GM18868 (cell line): Measurements from ENCODE around the gene HNRNPC.
"Not testable (repeated sequence)": the region's sequence is repeated elsewhere in the genome, so short reads cannot be mapped to it uniquely, and the experiment has no call there.

Experiments used
- ATAC-seq: cut with Tn5 transposase; IDR thresholded peaks from one replicate; pipeline ENCODE4 v1.9.1; 2021; ENCODE audit warnings: mild to moderate bottlenecking, moderate library complexity; ENCODE audit not compliant: unreplicated experiment

The HNRNPC gene

DNA sequence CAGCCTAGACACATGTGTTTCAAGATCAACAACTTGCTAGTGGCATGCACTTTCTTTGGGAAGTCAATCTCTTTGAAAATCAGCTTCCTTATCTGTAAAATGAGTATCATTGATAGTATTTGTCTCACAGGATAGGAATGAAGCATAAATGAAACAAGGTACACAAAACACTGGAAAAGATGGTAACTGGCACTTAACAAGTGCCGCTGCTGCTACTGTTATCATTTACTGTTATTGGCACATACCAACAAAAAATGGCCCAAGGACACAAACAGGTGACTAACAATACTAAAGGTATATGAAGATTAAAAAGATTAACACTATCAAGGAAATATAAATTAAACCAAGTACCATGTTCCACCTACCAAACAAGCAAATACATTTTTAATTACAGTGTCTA lies 20.9 kb downstream of the HNRNPC start:
- no peak for ATAC-seq

DNA sequence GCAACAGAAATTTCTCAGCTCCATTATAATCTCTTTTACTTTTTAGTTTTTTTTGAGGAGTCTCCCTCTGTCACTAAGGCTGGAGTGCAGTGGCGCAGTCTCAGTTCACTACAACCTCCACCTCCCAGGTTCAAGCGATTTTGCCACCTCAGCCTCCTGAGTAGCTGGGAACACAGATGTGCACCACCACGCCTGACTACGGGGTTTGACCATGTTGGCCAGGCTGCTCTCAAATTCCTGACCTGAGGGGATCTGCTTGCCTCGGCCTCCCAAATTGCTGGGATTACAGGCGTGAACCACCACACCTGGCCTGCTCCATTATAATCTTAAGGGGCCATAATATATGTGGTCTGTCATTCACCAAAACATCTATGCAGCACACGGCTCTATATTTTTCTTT lies 23.4 kb downstream of the HNRNPC start:
- no peak for ATAC-seq

GRCh38 chr14:21244544-21244943 lies 24.7 kb downstream of the HNRNPC start:
- ATAC-seq, result no peak

GRCh38 chr14:21241218-21241819 lies 27.9 kb downstream of the HNRNPC start:
- ATAC-seq, result no peak

- ATAC-seq, result no peak
Measured at GRCh38 chr14:21240417-21240816, 28.8 kb downstream of the HNRNPC start.

GRCh38 chr14:21238823-21239518 lies 30.3 kb downstream of the HNRNPC start:
- ATAC-seq, result no peak

DNA sequence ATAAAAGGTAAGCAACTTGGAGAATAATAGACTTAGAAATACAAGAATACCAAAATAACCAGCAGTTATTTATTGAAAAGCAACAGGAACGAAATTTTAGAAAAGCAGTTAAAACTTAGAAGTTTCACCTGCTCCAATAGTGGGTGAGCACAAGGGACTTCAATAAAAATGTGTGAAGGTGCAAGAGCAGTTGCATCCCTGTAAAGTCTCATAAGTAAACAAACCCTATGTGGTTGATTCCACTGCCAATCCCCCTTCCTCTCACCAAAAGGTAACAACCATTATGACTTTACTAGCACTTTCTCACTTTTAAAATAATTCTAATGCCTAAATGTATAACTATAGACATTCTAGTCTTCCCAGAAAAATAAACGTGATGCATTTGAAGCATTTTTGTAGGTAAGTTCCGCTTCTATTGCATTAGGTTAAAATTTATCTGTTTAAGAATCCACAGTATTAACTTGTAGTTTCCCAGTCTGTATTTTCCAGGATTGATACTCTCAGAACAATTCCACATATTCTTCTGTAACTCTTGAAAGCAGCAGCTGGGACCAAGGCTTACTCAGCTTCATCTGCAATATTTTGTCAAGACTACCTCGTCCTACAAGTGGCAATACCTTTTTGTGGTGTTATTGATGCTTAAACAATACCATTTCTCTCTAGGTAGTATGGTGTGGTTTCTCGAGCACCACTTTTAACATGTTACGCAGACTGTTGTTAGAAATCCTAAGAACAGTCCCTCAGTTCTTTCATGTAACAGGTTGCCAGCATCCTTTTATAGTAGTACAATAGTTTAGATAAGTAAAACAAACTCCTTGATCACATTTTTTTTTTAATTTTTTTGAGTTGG lies 32.1 kb downstream of the HNRNPC start:
- ATAC-seq, result no peak

DNA sequence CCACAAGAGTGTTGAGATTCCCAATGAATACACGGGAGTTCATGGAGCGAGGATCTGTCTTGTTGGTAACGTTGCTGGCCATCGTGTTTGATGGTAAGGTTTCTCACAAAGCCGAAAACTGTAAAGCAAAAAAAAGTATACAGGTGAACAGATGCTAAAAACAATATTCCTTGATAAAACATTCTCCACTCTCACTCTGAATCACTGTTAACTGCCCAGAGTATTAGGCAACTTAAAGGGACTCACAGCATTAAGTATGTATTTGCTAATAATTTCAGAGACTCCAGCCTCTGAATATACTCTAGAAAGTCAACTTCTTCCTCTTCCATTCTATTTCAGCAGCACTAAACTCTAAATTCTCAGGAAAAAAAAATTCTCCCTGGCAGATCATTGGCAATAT lies 35.1 kb downstream of the HNRNPC start:
- ATAC-seq, result no peak

- no peak for ATAC-seq
Measured at GRCh38 chr14:21233457-21234076, 35.7 kb downstream of the HNRNPC start.

DNA sequence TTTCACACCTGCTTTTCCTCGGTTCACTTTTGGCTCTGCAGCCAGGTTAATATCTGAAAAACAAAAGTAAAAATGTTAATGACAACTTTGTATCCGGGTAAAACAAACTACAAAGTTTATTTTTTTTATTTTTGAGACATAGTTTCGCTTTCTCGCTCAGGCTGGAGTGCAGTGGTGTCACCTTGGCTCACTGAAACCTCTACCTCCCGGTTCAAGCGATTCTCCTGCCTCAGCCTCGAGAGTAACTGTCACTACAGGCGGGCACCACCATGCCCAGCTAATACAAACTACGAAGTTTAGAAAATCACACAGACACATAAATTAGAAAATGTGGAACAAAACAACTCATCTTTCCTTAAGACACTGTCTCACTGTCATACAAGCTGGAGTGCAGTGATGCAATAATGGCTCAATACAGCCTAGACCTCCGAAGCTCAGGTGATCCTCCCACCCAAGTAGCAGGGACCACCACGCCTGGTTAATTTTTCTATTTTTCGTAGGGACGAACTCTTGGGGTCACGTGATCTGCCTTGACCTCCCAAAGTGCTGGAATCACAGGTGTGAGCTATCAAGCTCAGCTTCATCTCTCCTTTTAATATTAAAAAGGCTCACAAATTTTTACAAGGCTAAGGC lies 38.1 kb downstream of the HNRNPC start:
- no peak for ATAC-seq

DNA sequence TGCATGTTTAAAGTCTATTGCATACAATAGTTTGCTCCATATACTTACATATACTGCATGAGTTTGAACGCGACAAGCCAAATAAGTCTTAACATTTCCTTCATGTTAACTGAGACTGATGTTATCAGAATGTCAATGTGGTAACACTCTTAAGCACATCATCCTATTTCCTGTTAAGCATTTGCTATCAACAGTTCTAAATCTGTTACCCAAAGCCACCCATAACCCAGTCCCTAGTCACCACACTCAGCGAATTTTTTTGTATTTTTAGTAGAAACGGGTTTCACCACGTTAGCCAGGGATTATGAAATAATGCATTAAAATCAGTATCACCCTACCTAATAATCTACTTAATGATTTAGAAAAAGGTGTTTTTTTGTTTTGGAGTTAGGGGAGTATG lies 39.4 kb downstream of the HNRNPC start:
- no peak for ATAC-seq

DNA sequence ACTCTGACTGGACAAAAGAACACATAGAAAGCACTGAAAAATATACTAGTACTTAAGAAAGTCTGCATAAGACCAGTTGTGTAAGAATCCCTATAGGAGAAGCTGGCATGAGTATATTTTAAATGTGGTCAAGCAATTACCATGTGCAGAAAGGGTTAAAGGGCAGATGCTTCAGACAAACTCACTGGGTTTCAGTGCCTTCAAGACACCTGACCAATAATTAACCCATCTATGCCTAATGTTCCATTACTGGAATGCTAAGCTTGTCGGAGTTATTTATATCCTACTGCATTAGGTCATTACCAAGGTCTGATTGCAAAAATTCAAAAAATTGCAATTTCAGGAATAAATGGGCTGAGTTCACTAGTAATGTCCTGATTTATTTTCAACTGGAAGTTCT lies 41.3 kb downstream of the HNRNPC start:
- no peak for ATAC-seq

DNA sequence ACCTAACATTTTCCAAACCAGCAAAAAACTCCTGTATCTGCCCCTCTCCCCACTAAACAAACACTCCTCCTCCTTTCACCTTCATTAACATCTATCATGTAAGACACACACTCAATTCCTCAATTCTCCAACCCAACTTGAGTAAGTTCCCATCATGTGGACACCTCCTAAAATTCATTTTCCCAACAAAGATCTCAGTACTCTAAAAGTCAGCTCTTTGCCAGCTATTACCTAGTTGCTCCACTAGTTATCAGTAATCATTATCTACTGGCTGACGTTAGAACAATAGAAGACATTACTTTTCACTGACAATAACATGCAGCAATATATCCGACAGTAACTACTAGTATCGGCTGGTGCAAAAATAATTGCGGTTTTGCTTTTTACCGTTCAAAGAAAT lies 42.1 kb downstream of the HNRNPC start:
- no peak for ATAC-seq

DNA sequence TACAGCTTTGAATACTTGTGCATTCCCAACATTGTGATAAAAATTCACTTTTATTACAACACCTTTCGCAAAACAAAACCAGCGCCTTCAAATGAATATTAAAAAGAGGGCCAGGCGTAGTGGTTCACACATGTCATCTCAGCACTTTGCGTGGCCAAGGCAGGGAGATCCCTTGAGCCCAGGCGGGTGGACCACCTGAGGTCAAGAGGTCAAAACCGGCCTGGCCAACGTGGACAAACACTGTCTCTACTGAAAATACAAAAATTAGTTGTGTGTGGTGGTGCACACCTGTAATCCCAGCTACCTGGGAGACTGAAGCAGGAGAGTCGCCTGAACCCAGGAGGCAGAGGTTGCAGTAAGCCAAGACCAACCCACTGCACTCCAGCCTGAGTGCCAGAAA lies 42.8 kb downstream of the HNRNPC start:
- ATAC-seq, result no peak

GRCh38 chr14:21225164-21225563 lies 44.1 kb downstream of the HNRNPC start:
- not testable (repeated sequence) for ATAC-seq

DNA sequence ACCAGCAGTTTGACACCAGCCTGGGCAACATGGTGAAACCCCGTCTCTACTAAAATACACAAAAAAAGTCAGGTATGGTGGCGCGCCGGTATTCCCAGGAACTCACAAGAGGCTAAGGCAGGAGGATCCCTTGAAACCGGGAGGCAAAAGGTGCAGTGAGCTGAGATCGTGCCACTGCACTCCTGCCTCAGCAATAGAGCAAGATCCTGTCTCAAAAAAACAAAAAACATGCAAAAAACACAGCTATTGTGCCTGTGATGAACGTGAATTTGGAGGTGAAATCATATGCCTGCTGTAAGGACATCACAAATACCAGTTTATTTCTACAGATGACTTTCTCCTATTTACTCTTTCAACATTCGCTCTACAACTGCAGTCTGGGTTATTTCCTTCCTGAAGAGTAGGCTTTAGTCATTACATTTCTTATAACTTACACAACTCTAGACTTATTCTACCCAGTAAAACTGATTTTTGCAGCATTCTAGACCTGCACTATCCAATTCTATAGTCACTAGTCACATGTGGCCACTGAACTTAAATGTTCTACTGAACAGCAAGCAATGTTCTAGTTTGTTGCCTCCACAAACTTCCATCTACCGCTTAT lies 48.3 kb downstream of the HNRNPC start:
- ATAC-seq, result no peak

- no peak for ATAC-seq
Measured at GRCh38 chr14:21219561-21220111, 49.6 kb downstream of the HNRNPC start.

DNA sequence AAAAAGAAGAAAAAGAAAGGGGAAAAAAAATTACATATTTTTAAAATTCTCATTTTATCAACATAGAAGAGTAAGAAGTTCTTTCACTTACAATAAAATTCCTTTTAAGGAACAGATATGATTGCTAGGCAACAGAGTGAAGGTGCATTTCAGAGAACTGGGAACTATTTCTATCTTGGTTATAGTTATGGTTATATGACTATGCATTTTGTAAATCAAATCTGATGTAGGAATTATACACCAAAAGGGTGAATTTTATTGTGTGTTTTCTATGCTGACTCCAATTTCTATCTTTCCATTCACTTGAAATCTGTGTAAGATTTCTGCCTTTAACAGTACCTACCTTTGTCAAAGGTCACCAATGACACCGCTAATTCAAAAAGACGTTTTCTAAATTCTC lies 50.1 kb downstream of the HNRNPC start:
- ATAC-seq, result no peak

DNA sequence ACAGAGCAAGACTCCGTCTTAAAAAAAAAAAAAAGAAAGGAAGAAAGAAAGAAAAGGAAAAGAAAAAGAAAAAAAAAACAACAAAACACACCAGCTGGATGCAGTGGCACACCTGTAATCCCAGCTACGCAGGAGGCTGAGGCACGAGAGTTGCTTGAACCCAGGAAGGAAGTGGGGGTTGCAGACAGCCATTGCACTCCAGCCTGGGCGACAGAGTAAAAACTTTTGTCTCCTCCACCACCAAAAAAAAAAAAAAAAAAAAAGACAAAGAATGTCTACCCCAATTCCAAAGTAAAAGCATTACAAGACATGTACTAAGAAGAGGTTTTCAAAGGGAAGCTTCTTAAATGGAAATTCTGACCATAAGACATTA lies 53.4 kb downstream of the HNRNPC start:
- no peak for ATAC-seq

- ATAC-seq, result no peak
Measured at GRCh38 chr14:21215130-21215878, 53.9 kb downstream of the HNRNPC start.
